ENCODE results near the gene AKAP7.

DNA sequence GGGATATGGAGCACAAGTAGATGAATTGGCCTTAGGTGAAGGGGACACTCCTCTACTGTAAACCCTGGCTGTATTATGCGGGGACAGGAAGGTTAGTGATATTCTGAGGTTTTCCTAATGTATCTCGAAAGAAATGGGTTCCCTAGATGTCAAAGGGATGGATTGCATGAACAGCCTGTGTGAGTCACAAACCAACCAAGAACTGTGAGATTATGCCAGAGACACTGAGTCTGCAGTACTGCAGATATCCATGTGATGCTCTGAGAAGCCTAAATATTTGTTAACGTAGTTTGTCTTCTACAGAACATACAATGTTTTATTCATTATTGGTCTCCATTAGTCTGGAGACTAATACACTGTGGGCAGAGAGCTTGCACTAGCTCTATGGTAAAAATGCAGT, 182.2 kb downstream of the AKAP7 start:
- TF ChIP-seq EP300 (IDR thresholded peaks at IDR 0.05) (no peak), POLR2A (IDR thresholded peaks at IDR 0.05; ENCODE audit: low read depth) (no peak), CTCF (IDR thresholded peaks at IDR 0.05) (no peak)
